ENCODE measurements around the gene MAPK1IP1L. TPM values are rescaled to one million over a fixed set of nuclear protein-coding genes. Genes with fewer than 3 reads are reported as not detected.
A peak's percentile ranks its signal among the peaks of the same experiment; 100 is the strongest.

Gene MAPK1IP1L
- total and polyA plus RNA-seq, 2 of the 13 experiments (the other 11 are each of a cell fraction or from before 2014, with no cell fraction given): 27.8 to 68.4 TPM

GRCh38 chr14:55107766-55108554 is 56.5 kb downstream of the MAPK1IP1L start (continued):
- no peak for TF ChIP-seq ZFAT (CRISPR knock-in tag; conservative IDR thresholded peaks at IDR 0.05)
- TF ChIP-seq TEAD3 (CRISPR knock-in tag; optimal IDR thresholded peaks at IDR 0.05; ENCODE audit: borderline replicate concordance): peak; percentile 68
- peak; percentile 83 for TF ChIP-seq ERF (CRISPR knock-in tag; IDR thresholded peaks at IDR 0.05)
- TF ChIP-seq ZFP36L2 (CRISPR knock-in tag; IDR thresholded peaks at IDR 0.05): no peak
- no peak for TF ChIP-seq ZNF577 (CRISPR knock-in tag; IDR thresholded peaks at IDR 0.05; ENCODE audit: borderline replicate concordance, low read depth)
- no peak for TF ChIP-seq TOE1 (CRISPR knock-in tag; IDR thresholded peaks at IDR 0.05)
- TF ChIP-seq ATM (IDR thresholded peaks at IDR 0.05; ENCODE audit: borderline replicate concordance): no peak
- TF ChIP-seq ZBTB3 (CRISPR knock-in tag; IDR thresholded peaks at IDR 0.05; ENCODE audit: borderline replicate concordance, low read depth): no peak
- 0 out of 2 replicates have a peak, but pooled peaks have one; percentile 52 for TF ChIP-seq ZHX2 (IDR thresholded peaks at IDR 0.05; ENCODE audit: low read depth)
- peak; percentile 69; the same call in 1 of the 2 replicates for TF ChIP-seq ZHX2 (CRISPR knock-in tag; IDR thresholded peaks at IDR 0.05; ENCODE audit: borderline replicate concordance)
- TF ChIP-seq, protein P1, sequence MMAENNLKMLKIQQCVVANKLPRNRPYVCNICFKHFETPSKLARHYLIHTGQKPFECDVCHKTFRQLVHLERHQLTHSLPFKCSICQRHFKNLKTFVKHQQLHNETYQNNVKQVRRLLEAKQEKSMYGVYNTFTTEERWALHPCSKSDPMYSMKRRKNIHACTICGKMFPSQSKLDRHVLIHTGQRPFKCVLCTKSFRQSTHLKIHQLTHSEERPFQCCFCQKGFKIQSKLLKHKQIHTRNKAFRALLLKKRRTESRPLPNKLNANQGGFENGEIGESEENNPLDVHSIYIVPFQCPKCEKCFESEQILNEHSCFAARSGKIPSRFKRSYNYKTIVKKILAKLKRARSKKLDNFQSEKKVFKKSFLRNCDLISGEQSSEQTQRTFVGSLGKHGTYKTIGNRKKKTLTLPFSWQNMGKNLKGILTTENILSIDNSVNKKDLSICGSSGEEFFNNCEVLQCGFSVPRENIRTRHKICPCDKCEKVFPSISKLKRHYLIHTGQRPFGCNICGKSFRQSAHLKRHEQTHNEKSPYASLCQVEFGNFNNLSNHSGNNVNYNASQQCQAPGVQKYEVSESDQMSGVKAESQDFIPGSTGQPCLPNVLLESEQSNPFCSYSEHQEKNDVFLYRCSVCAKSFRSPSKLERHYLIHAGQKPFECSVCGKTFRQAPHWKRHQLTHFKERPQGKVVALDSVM (CRISPR knock-in tag; IDR thresholded peaks at IDR 0.05): peak; percentile 75
- TF ChIP-seq NRL (CRISPR knock-in tag; IDR thresholded peaks at IDR 0.05; ENCODE audit: borderline replicate concordance): peak; percentile 92
- TF ChIP-seq KDM6A (CRISPR knock-in tag; IDR thresholded peaks at IDR 0.05; ENCODE audit: low read depth): no peak; the same call in 1 of the 2 replicates
- TF ChIP-seq SMC3 (IDR thresholded peaks at IDR 0.05; ENCODE audit: low read length): no peak
- TF ChIP-seq KLF6 (CRISPR knock-in tag; IDR thresholded peaks at IDR 0.05): 0 out of 2 replicates have a peak, but pooled peaks have one; percentile 61
- TF ChIP-seq EP300 (IDR thresholded peaks at IDR 0.05; ENCODE audit: low read depth in 2 of 2, low read length in 2 of 2): peak in 1 of 2 experiments; percentile 38; a peak in 1 of 4 replicates
- no peak; the same call in none of the 2 replicates for TF ChIP-seq EP300 (CRISPR knock-in tag; IDR thresholded peaks at IDR 0.05; ENCODE audit: borderline replicate concordance)
- peak; percentile 32; the same call in 1 of the 2 replicates for TF ChIP-seq NFE2L2 (IDR thresholded peaks at IDR 0.05; ENCODE audit: low read length)
- TF ChIP-seq ZBTB20 (CRISPR knock-in tag; IDR thresholded peaks at IDR 0.05; ENCODE audit: borderline replicate concordance, low read depth): no peak
- TF ChIP-seq ZNF292 (CRISPR knock-in tag; IDR thresholded peaks at IDR 0.05; ENCODE audit: borderline replicate concordance, low read depth): peak; percentile 89
- TF ChIP-seq RFXAP (CRISPR knock-in tag; IDR thresholded peaks at IDR 0.05; ENCODE audit: borderline replicate concordance): peak; percentile 63; the same call in 1 of the 2 replicates
- peak; percentile 58; the same call in 1 of the 2 replicates for TF ChIP-seq KMT2A (CRISPR knock-in tag; IDR thresholded peaks at IDR 0.05)

All from HepG2 (cell line).